Ascending aorta (tissue), 2 donors: ENCODE data around the gene HES4. TPM values are rescaled to one million over a fixed set of nuclear protein-coding genes. Genes with fewer than 3 reads are reported as not detected.

Experiments
- DNase-seq, 2 donors: peaks; one replicate each; pipeline ENCODE4 v3.0.0-alpha.2; 2019; ENCODE audit warnings: low spot score in 2 of 2
- H3K27ac ChIP-seq, 2 donors: fragments of 200-600 bp; sonication (generic); one replicate each; pipeline ENCODE4 v1.5.1; 2016 to 2017; ENCODE audit warnings: mild to moderate bottlenecking in 1 of 2
- H3K27me3 ChIP-seq: fragments of 200-600 bp; sonication (generic); one replicate; pipeline ENCODE4 v1.5.1; 2017
- H3K36me3 ChIP-seq, 2 donors: fragments of 200-600 bp; sonication (generic); one replicate each; pipeline ENCODE4 v1.5.1; 2016
- H3K4me1 ChIP-seq, 2 donors: fragments of 200-600 bp; sonication (generic); one replicate each; pipeline ENCODE4 v1.5.1; 2016 to 2017; ENCODE audit warnings: mild to moderate bottlenecking in 1 of 2
- H3K4me3 ChIP-seq, 2 donors: fragments of 200-600 bp; sonication (generic); one replicate each; pipeline ENCODE4 v1.5.1; 2016 to 2017; ENCODE audit warnings: mild to moderate bottlenecking in 1 of 2
- H3K9me3 ChIP-seq, 2 donors: fragments of 200-600 bp; sonication (generic); one replicate each; pipeline ENCODE4 v1.5.1; 2016
- intact Hi-C: fragments of 100-400 bp; cut with DNase I; formaldehyde crosslinking; loops from one replicate; pipeline ENCODE4 v1.15.1; 2023
- total RNA-seq: library from RNA; depleted of rRNA; stranded (reverse); fragments of >200 nt; gene quantifications from one replicate; pipeline ENCODE4 v1.1.0, GENCODE V29; 2016
- TF ChIP-seq, protein P1 (sequence below), 3 experiments: fragments of 200-600 bp in 2 of 3; fragments of 450-650 bp in 1 of 3; sonication (generic) in 2 of 3; IDR thresholded peaks; one replicate each; pipeline ENCODE4 v1.5.1; 2016 to 2019; ENCODE audit warnings: antibody characterized with exemption in 3 of 3, mild to moderate bottlenecking in 1 of 3, moderate library complexity in 1 of 3

Gene HES4
- total RNA-seq, 1 donor from 2014 or later, result 285 TPM

- TF ChIP-seq, protein P1, sequence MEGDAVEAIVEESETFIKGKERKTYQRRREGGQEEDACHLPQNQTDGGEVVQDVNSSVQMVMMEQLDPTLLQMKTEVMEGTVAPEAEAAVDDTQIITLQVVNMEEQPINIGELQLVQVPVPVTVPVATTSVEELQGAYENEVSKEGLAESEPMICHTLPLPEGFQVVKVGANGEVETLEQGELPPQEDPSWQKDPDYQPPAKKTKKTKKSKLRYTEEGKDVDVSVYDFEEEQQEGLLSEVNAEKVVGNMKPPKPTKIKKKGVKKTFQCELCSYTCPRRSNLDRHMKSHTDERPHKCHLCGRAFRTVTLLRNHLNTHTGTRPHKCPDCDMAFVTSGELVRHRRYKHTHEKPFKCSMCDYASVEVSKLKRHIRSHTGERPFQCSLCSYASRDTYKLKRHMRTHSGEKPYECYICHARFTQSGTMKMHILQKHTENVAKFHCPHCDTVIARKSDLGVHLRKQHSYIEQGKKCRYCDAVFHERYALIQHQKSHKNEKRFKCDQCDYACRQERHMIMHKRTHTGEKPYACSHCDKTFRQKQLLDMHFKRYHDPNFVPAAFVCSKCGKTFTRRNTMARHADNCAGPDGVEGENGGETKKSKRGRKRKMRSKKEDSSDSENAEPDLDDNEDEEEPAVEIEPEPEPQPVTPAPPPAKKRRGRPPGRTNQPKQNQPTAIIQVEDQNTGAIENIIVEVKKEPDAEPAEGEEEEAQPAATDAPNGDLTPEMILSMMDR (IDR thresholded peaks at IDR 0.05), result no peak
- Histone ChIP-seq H3K27ac (no peak overlapping the region), H3K27me3 (no peaks in the 10 kb centered on the region), H3K4me1 (peaks cover 12 to 14% of the 10 kb centered on the region in 2 donors), H3K9me3 (no peaks in the 10 kb centered on the region), H3K4me3 (no peak overlapping the region), H3K36me3 (no peaks in the 10 kb centered on the region)
- intact Hi-C loops, result no loop called here
- no peak for DNase-seq
Measured at GRCh38 chr1:1038694-1039093, 38.8 kb upstream of the HES4 start.

GRCh38 chr1:1037366-1038327 is 37.8 kb upstream of the HES4 start:
- Histone ChIP-seq H3K27ac (no peak overlapping the region), H3K9me3 (no peaks in the 10 kb centered on the region), H3K27me3 (peaks cover 4% of the 10 kb centered on the region), H3K4me1 (peaks cover 20 to 24% of the 10 kb centered on the region in 2 donors), H3K36me3 (no peaks in the 10 kb centered on the region), H3K4me3 (no peak overlapping the region)
- DNase-seq, result no peak
- TF ChIP-seq, protein P1 (IDR thresholded peaks at IDR 0.05), result no peak
- intact Hi-C loops, result no loop called here

- intact Hi-C loops, result no loop called here
- Histone ChIP-seq H3K27ac (no peak overlapping the region), H3K4me1 (peaks cover 19 to 23% of the 10 kb centered on the region in 2 donors), H3K4me3 (no peak overlapping the region), H3K36me3 (no peaks in the 10 kb centered on the region), H3K27me3 (peaks cover 4% of the 10 kb centered on the region), H3K9me3 (no peaks in the 10 kb centered on the region)
- TF ChIP-seq, protein P1 (IDR thresholded peaks at IDR 0.05), result no peak
- no peak for DNase-seq
Measured at GRCh38 chr1:1035291-1035943, 35.5 kb upstream of the HES4 start.

GRCh38 chr1:1034439-1034781 is 34.5 kb upstream of the HES4 start:
- intact Hi-C loops, result no loop called here
- peak overlapping the region in 1 of 2 donors; percentile 70 for H3K4me3 ChIP-seq

DNA sequence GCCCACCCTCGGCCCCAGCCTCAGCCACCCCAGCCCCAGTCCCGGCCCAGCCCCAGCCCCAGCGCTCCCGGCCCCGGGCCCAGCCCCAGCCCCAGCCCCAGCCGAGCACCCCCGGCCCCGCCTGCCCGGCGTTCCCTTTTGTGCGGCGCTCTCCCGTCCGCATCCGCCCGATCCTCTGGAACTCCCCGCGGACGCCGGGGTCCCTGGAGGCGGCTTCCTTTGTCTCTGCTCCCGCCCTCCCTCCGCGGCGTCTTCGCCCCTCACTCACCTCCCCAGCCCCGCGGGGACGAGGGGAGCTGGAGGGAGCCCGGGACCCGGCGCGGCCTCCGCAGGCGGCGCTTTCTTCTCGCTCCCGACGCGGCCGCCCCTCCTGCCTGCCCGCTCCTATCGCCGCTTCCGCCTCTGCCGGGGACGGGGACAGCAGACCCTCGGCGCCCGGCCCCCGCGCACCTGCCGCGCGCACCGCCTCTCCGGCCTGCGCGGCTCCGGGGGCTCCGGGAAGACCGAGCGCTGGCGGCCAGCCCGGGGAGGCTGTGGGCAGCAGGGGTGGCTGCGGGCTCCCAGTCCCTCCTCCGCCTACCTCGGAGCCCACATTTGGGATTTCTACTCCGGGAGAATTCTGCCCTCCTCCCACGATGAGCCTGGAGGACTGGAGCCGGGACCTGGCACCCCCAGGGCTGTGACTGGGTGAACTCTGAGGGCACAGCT is 34.0 kb upstream of the HES4 start:
- H3K4me1 ChIP-seq, result peaks cover 12 to 15% of the 10 kb centered on the region in 2 donors
- no peak overlapping the region for H3K27ac ChIP-seq
- peak overlapping the region; percentile 69 to 70 for H3K4me3 ChIP-seq
- intact Hi-C loops, result no loop called here
- DNase-seq, result no peak
- H3K27me3 ChIP-seq, result peaks cover 4% of the 10 kb centered on the region
- TF ChIP-seq, protein P1 (IDR thresholded peaks at IDR 0.05), result no peak
- no peaks in the 10 kb centered on the region for H3K36me3 ChIP-seq
- no peaks in the 10 kb centered on the region for H3K9me3 ChIP-seq

More at GRCh38 chr1:1034439-1034781, 34.5 kb upstream of the HES4 start:
- no peaks in the 10 kb centered on the region for H3K9me3 ChIP-seq
- no peak overlapping the region for H3K27ac ChIP-seq
- H3K36me3 ChIP-seq, result no peaks in the 10 kb centered on the region
- no peak for DNase-seq
- peaks cover 12 to 15% of the 10 kb centered on the region in 2 donors for H3K4me1 ChIP-seq
- TF ChIP-seq, protein P1 (IDR thresholded peaks at IDR 0.05), result no peak
- peaks cover 4% of the 10 kb centered on the region for H3K27me3 ChIP-seq
